Large intestine (tissue), 3 donors: Measurements from ENCODE around the gene NCBP2L. TPM values are rescaled to one million over a fixed set of nuclear protein-coding genes. Genes with fewer than 3 reads are reported as not detected.

Source experiments
- DNase-seq, 2 donors: peaks; one replicate each; pipeline versions ENCODE4 v3.0.0 to v3.0.0-alpha.2; 2013
- H3K27ac ChIP-seq: one replicate; pipeline ENCODE4 v1.5.1; 2013; ENCODE audit warnings: low read length
- H3K27me3 ChIP-seq: 2 replicates; pipeline ENCODE4 v1.6.1; 2013; ENCODE audit warnings: low read length; ENCODE audit not compliant: control insufficient read depth, insufficient read depth
- H3K36me3 ChIP-seq: 2 replicates; pipeline ENCODE4 v1.6.1; 2013; ENCODE audit warnings: low read length; ENCODE audit not compliant: control insufficient read depth, insufficient read depth
- H3K4me1 ChIP-seq: one replicate; pipeline ENCODE4 v1.6.1; 2013; ENCODE audit warnings: low read length; ENCODE audit not compliant: control insufficient read depth, insufficient read depth
- H3K4me3 ChIP-seq: one replicate; pipeline ENCODE4 v1.5.1; 2013; ENCODE audit warnings: low read length
- H3K9me3 ChIP-seq: one replicate; pipeline ENCODE4 v1.6.1; 2013; ENCODE audit warnings: mild to moderate bottlenecking, low read depth, low read length, moderate library complexity; ENCODE audit not compliant: control insufficient read depth
- WGBS: methylation state at CpG from one replicate; pipeline ENCODE4 v1.1.5; 2013; ENCODE audit warnings: low lambda C conversion rate; ENCODE audit not compliant: insufficient coverage; 5-methylcytosine and 5-hydroxymethylcytosine counted together
- polyA plus RNA-seq: library from polyadenylated mRNA; unstranded; fragments of 120-200 nt; gene quantifications from one replicate; pipeline ENCODE4 v1.2.1, GENCODE V29; 2013

NCBP2L gene
- polyA plus RNA-seq, 1 donor = 0.03 TPM

GRCh38 chrX:107769581-107770317, 7.8 kb upstream of the NCBP2L start:
- Histone ChIP-seq H3K4me1 (no peaks in the 10 kb centered on the region), H3K36me3 (no peaks in the 10 kb centered on the region), H3K27me3 (no peaks in the 10 kb centered on the region), H3K4me3 (no peak overlapping the region), H3K27ac (no peak overlapping the region), H3K9me3 (no peaks in the 10 kb centered on the region)
- DNase-seq = no peak
- no CpG with 5 or more reads among the region's 7 CpGs for WGBS

GRCh38 chrX:107773206-107773605, 4.3 kb upstream of the NCBP2L start:
- WGBS = no CpG with 5 or more reads among the region's 8 CpGs
- Histone ChIP-seq H3K27ac (no peak overlapping the region), H3K27me3 (no peaks in the 10 kb centered on the region), H3K4me1 (peaks cover 8% of the 10 kb centered on the region), H3K36me3 (no peaks in the 10 kb centered on the region), H3K4me3 (no peak overlapping the region), H3K9me3 (no peaks in the 10 kb centered on the region)
- DNase-seq = no peak

GRCh38 chrX:107773906-107774435, 3.6 kb upstream of the NCBP2L start:
- Histone ChIP-seq H3K4me1 (peaks cover 8% of the 10 kb centered on the region), H3K9me3 (no peaks in the 10 kb centered on the region), H3K27me3 (no peaks in the 10 kb centered on the region), H3K4me3 (no peak overlapping the region), H3K27ac (no peak overlapping the region), H3K36me3 (no peaks in the 10 kb centered on the region)
- no CpG with 5 or more reads among the region's 9 CpGs for WGBS
- peak in 1 of 2 donors; percentile 2 for DNase-seq

GRCh38 chrX:107775000-107775733, 2.4 kb upstream of the NCBP2L start:
- Histone ChIP-seq H3K36me3 (no peaks in the 10 kb centered on the region), H3K27me3 (no peaks in the 10 kb centered on the region), H3K4me1 (peaks cover 8% of the 10 kb centered on the region), H3K4me3 (peak overlapping the region; percentile 59), H3K27ac (no peak overlapping the region), H3K9me3 (no peaks in the 10 kb centered on the region)
- DNase-seq = peak in 1 of 2 donors; percentile 10
- no CpG with 5 or more reads among the region's 40 CpGs for WGBS

- peaks cover 8% of the 10 kb centered on the region for H3K4me1 ChIP-seq
- H3K27me3 ChIP-seq = no peaks in the 10 kb centered on the region
- no CpG with 5 or more reads among the region's 59 CpGs for WGBS
- H3K9me3 ChIP-seq = no peaks in the 10 kb centered on the region
- no peaks in the 10 kb centered on the region for H3K36me3 ChIP-seq
- peak within 1 kb of the TSS; percentile 59 for H3K4me3 ChIP-seq
- H3K27ac ChIP-seq = no peak within 1 kb of the TSS
- DNase-seq = peak; percentile 66 to 77
Measured at GRCh38 chrX:107775734-107776511, 1.6 kb upstream of the NCBP2L start, which contains the start of gene TSC22D3. TSS of gene TSC22D3 (minus strand) at chrX:107775787. CDS start at chrX:107775419, 368 bp downstream.

- Histone ChIP-seq H3K4me1 (peaks cover 8% of the 10 kb centered on the region), H3K9me3 (no peaks in the 10 kb centered on the region), H3K4me3 (peak overlapping the region; percentile 59), H3K27me3 (no peaks in the 10 kb centered on the region), H3K27ac (no peak overlapping the region), H3K36me3 (no peaks in the 10 kb centered on the region)
- peak; percentile 77 to 81 for DNase-seq
- 37% methylated on average over 2 of the region's 20 CpGs for WGBS
Measured at GRCh38 chrX:107776649-107777535, 641 bp upstream of the NCBP2L start.

GRCh38 chrX:107780525-107780924, 3.0 kb downstream of the NCBP2L start:
- H3K4me3 ChIP-seq = no peak overlapping the region

GRCh38 chrX:107787827-107788226, 10.3 kb downstream of the NCBP2L start:
- H3K36me3 ChIP-seq = no peaks in the 10 kb centered on the region
- no peak overlapping the region for H3K4me3 ChIP-seq
- no CpG with 5 or more reads among the region's 1 CpG for WGBS
- H3K9me3 ChIP-seq = no peaks in the 10 kb centered on the region
- no peaks in the 10 kb centered on the region for H3K27me3 ChIP-seq
- DNase-seq = no peak
- H3K4me1 ChIP-seq = no peaks in the 10 kb centered on the region
- H3K27ac ChIP-seq = no peak overlapping the region

More at GRCh38 chrX:107780525-107780924, 3.0 kb downstream of the NCBP2L start:
- Histone ChIP-seq H3K9me3 (no peaks in the 10 kb centered on the region), H3K36me3 (no peaks in the 10 kb centered on the region), H3K27ac (no peak overlapping the region), H3K4me1 (peaks cover 5% of the 10 kb centered on the region), H3K27me3 (no peaks in the 10 kb centered on the region)
- no CpG with 5 or more reads among the region's 9 CpGs for WGBS
- DNase-seq = no peak

- WGBS = no CpG with 5 or more reads among the region's 1 CpG
Measured at GRCh38 chrX:107804427-107804826, 26.9 kb downstream of the NCBP2L start.

More at GRCh38 chrX:107804427-107804826, 26.9 kb downstream of the NCBP2L start:
- no peaks in the 10 kb centered on the region for H3K4me1 ChIP-seq
- no peak overlapping the region for H3K4me3 ChIP-seq
- no peaks in the 10 kb centered on the region for H3K9me3 ChIP-seq
- no peaks in the 10 kb centered on the region for H3K27me3 ChIP-seq
- H3K36me3 ChIP-seq = no peaks in the 10 kb centered on the region
- H3K27ac ChIP-seq = no peak overlapping the region
- DNase-seq = no peak
